ENCODE data around the gene BOD1L1.

The BOD1L1 gene

GRCh38 chr4:13627606-13628311 lies at the start of gene BOD1L1 (continued):
- TF ChIP-seq ZNF16 (tag by site-specific recombination; IDR thresholded peaks at IDR 0.05; ENCODE audit: low read depth), result no peak
- TF ChIP-seq PRDM4 (tag by site-specific recombination; IDR thresholded peaks at IDR 0.05), result peak; percentile 37; the same call in 1 of the 2 replicates
- peak; percentile 32; the same call in 1 of the 2 replicates for TF ChIP-seq YY1 (tag by site-specific recombination; IDR thresholded peaks at IDR 0.05)
- no peak for TF ChIP-seq ZNF830 (tag by site-specific recombination; IDR thresholded peaks at IDR 0.05; ENCODE audit: low read depth)
- no peak for TF ChIP-seq ZNF785 (tag by site-specific recombination; IDR thresholded peaks at IDR 0.05)
- TF ChIP-seq ZSCAN23 (tag by site-specific recombination; IDR thresholded peaks at IDR 0.05), result no peak
- TF ChIP-seq ZBTB20 (tag by site-specific recombination; IDR thresholded peaks at IDR 0.05), result peak; percentile 44; the same call in 1 of the 2 replicates
- no peak for TF ChIP-seq ZNF670 (tag by site-specific recombination; IDR thresholded peaks at IDR 0.05; ENCODE audit: low read depth)
- TF ChIP-seq ZNF280D (tag by site-specific recombination; IDR thresholded peaks at IDR 0.05), result no peak
- TF ChIP-seq ZBTB21 (tag by site-specific recombination; IDR thresholded peaks at IDR 0.05), result peak; percentile 83
- peak; percentile 48; the same call in 1 of the 2 replicates for TF ChIP-seq ZNF561 (tag by site-specific recombination; IDR thresholded peaks at IDR 0.05; ENCODE audit: borderline replicate concordance)
- peak; percentile 72; the same call in 1 of the 2 replicates for TF ChIP-seq ZNF639 (tag by site-specific recombination; IDR thresholded peaks at IDR 0.05)
- TF ChIP-seq ZNF629 (tag by site-specific recombination; IDR thresholded peaks at IDR 0.05), result peak; percentile 93
- no peak for TF ChIP-seq ZNF514 (tag by site-specific recombination; IDR thresholded peaks at IDR 0.05)
- TF ChIP-seq BCL11B (tag by site-specific recombination; IDR thresholded peaks at IDR 0.05; ENCODE audit: low read depth), result peak; percentile 65; the same call in 1 of the 2 replicates
- peak; percentile 67 for TF ChIP-seq KLF16 (tag by site-specific recombination; IDR thresholded peaks at IDR 0.05)
- TF ChIP-seq, protein P1, sequence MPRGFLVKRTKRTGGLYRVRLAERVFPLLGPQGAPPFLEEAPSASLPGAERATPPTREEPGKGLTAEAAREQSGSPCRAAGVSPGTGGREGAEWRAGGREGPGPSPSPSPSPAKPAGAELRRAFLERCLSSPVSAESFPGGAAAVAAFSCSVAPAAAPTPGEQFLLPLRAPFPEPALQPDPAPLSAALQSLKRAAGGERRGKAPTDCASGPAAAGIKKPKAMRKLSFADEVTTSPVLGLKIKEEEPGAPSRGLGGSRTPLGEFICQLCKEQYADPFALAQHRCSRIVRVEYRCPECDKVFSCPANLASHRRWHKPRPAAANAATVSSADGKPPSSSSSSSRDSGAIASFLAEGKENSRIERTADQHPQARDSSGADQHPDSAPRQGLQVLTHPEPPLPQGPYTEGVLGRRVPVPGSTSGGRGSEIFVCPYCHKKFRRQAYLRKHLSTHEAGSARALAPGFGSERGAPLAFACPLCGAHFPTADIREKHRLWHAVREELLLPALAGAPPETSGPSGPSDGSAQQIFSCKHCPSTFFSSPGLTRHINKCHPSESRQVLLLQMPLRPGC (tag by site-specific recombination; IDR thresholded peaks at IDR 0.05), result peak; percentile 45; the same call in 1 of the 2 replicates
- no peak for TF ChIP-seq ZNF341 (tag by site-specific recombination; IDR thresholded peaks at IDR 0.05; ENCODE audit: low read depth)
- TF ChIP-seq ZFP37 (tag by site-specific recombination; IDR thresholded peaks at IDR 0.05), result no peak; the same call in 1 of the 2 replicates
